Ascending aorta (tissue), 2 donors: ENCODE results near the gene RAD51B. TPM values are rescaled to one million over a fixed set of nuclear protein-coding genes. Genes with fewer than 3 reads are reported as not detected.

Source experiments
- DNase-seq, 2 donors: peaks; one replicate each; pipeline ENCODE4 v3.0.0-alpha.2; 2019; ENCODE audit warnings: low spot score in 2 of 2
- H3K27ac ChIP-seq, 2 donors: fragments of 200-600 bp; sonication (generic); one replicate each; pipeline ENCODE4 v1.5.1; 2016 to 2017; ENCODE audit warnings: mild to moderate bottlenecking in 1 of 2
- H3K27me3 ChIP-seq: fragments of 200-600 bp; sonication (generic); one replicate; pipeline ENCODE4 v1.5.1; 2017
- H3K36me3 ChIP-seq, 2 donors: fragments of 200-600 bp; sonication (generic); one replicate each; pipeline ENCODE4 v1.5.1; 2016
- H3K4me1 ChIP-seq, 2 donors: fragments of 200-600 bp; sonication (generic); one replicate each; pipeline ENCODE4 v1.5.1; 2016 to 2017; ENCODE audit warnings: mild to moderate bottlenecking in 1 of 2
- H3K4me3 ChIP-seq, 2 donors: fragments of 200-600 bp; sonication (generic); one replicate each; pipeline ENCODE4 v1.5.1; 2016 to 2017; ENCODE audit warnings: mild to moderate bottlenecking in 1 of 2
- H3K9me3 ChIP-seq, 2 donors: fragments of 200-600 bp; sonication (generic); one replicate each; pipeline ENCODE4 v1.5.1; 2016
- CTCF ChIP-seq, 3 experiments: fragments of 200-600 bp in 2 of 3; fragments of 450-650 bp in 1 of 3; sonication (generic) in 2 of 3; IDR thresholded peaks; one replicate each; pipeline ENCODE4 v1.5.1; 2016 to 2019; ENCODE audit warnings: antibody characterized with exemption in 3 of 3, mild to moderate bottlenecking in 1 of 3, moderate library complexity in 1 of 3
- intact Hi-C: fragments of 100-400 bp; cut with DNase I; formaldehyde crosslinking; loops from one replicate; pipeline ENCODE4 v1.15.1; 2023
- total RNA-seq: library from RNA; depleted of rRNA; stranded (reverse); fragments of >200 nt; gene quantifications from one replicate; pipeline ENCODE4 v1.1.0, GENCODE V29; 2016

The RAD51B gene
- total RNA-seq, 1 donor from 2014 or later, result not detected

DNA sequence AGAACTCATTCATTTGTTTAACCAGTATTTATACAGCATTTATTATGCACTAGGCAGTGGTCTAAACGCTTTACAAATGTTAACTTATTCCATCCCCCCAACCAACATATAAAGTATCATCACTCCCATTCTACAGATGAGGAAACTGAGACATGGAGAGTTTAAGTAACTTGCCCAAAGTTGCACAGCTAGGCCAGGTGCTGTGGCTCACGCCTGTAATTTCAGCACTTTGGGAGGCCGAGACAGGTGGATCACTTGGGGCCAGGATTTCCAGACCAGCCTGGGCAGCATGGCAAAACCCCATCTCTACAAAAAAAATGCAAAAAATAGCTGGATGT is 935.4 kb downstream of the RAD51B start:
- no peak overlapping the region for H3K27ac ChIP-seq
- no peaks in the 10 kb centered on the region for H3K9me3 ChIP-seq
- no peak overlapping the region for H3K4me3 ChIP-seq
- no peaks in the 10 kb centered on the region for H3K36me3 ChIP-seq
- H3K4me1 ChIP-seq, result peaks cover 0 to 4% of the 10 kb centered on the region in 2 donors
- no peak for TF ChIP-seq CTCF (IDR thresholded peaks at IDR 0.05)
- DNase-seq, result no peak
- H3K27me3 ChIP-seq, result no peaks in the 10 kb centered on the region
- intact Hi-C loops, result no loop called here

- Histone ChIP-seq H3K36me3 (no peaks in the 10 kb centered on the region), H3K27me3 (no peaks in the 10 kb centered on the region), H3K4me1 (peaks cover 0 to 4% of the 10 kb centered on the region in 2 donors), H3K9me3 (no peaks in the 10 kb centered on the region), H3K27ac (no peak overlapping the region), H3K4me3 (no peak overlapping the region)
- no peak for DNase-seq
- intact Hi-C loops, result no loop called here
- TF ChIP-seq CTCF (IDR thresholded peaks at IDR 0.05), result no peak
Observed at GRCh38 chr14:68756000-68756481, 936.5 kb downstream of the RAD51B start.

GRCh38 chr14:68756734-68757133 is 937.2 kb downstream of the RAD51B start:
- no peak for DNase-seq
- Histone ChIP-seq H3K27ac (no peak overlapping the region), H3K9me3 (no peaks in the 10 kb centered on the region), H3K36me3 (no peaks in the 10 kb centered on the region), H3K4me3 (no peak overlapping the region), H3K27me3 (no peaks in the 10 kb centered on the region), H3K4me1 (peaks cover 0 to 4% of the 10 kb centered on the region in 2 donors)
- TF ChIP-seq CTCF (IDR thresholded peaks at IDR 0.05), result no peak
- intact Hi-C loops, result no loop called here

- H3K4me3 ChIP-seq, result no peak overlapping the region
- no peak for TF ChIP-seq CTCF (IDR thresholded peaks at IDR 0.05)
- intact Hi-C loops, result no loop called here
- no peaks in the 10 kb centered on the region for H3K27me3 ChIP-seq
- no peaks in the 10 kb centered on the region for H3K36me3 ChIP-seq
- peak; percentile 48 to 65 for DNase-seq
- no peaks in the 10 kb centered on the region for H3K9me3 ChIP-seq
- H3K4me1 ChIP-seq, result peaks cover 3 to 4% of the 10 kb centered on the region in 2 donors
- H3K27ac ChIP-seq, result no peak overlapping the region
Observed at GRCh38 chr14:68757618-68758081, 938.1 kb downstream of the RAD51B start.

DNA sequence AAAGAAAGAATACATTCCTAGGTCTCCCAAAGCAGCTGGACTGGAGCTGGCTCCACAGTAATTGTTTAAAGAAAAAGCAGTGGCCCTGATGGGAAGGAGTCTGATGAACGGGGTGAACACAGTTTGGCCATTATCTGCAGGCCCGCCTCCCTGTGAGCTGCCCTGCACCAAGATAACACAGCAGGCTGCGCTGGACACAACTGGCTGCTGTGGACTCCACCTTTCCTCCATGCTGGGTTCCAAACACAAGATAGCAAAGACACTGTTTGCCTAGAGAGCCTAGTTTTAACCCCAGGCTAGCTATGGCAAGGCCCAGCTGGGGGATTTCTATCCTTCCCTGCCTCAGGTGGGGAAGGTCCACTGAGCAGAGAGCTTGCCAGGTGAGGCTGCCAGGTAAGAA is 938.7 kb downstream of the RAD51B start:
- H3K4me3 ChIP-seq, result no peak overlapping the region
- no peak for TF ChIP-seq CTCF (IDR thresholded peaks at IDR 0.05)
- no peaks in the 10 kb centered on the region for H3K9me3 ChIP-seq
- no peaks in the 10 kb centered on the region for H3K27me3 ChIP-seq
- no peak for DNase-seq
- H3K4me1 ChIP-seq, result peaks cover 8 to 10% of the 10 kb centered on the region in 2 donors
- intact Hi-C loops, result no loop called here
- no peak overlapping the region for H3K27ac ChIP-seq
- H3K36me3 ChIP-seq, result no peaks in the 10 kb centered on the region

- Histone ChIP-seq H3K36me3 (no peaks in the 10 kb centered on the region), H3K27ac (no peak overlapping the region), H3K27me3 (no peaks in the 10 kb centered on the region), H3K4me3 (no peak overlapping the region), H3K4me1 (peaks cover 9 to 10% of the 10 kb centered on the region in 2 donors), H3K9me3 (no peaks in the 10 kb centered on the region)
- TF ChIP-seq CTCF (IDR thresholded peaks at IDR 0.05), result no peak
- no peak for DNase-seq
- intact Hi-C loops, result no loop called here
Observed at GRCh38 chr14:68759017-68759560, 939.5 kb downstream of the RAD51B start.
